Skeletal muscle satellite cell (primary cell): Measurements from ENCODE around the gene ZNF598. TPM values are rescaled to one million over a fixed set of nuclear protein-coding genes. Genes with fewer than 3 reads are reported as not detected.
A peak's percentile ranks its signal among the peaks of the same experiment; 100 is the strongest.

ENCODE experiments used
- H3K27me3 ChIP-seq: 2 replicates; pipeline ENCODE4 v1.7.0; 2013; ENCODE audit warnings: low read length; ENCODE audit not compliant: control insufficient read depth, insufficient read depth
- H3K36me3 ChIP-seq: 2 replicates; pipeline ENCODE4 v1.7.0; 2013; ENCODE audit warnings: mild to moderate bottlenecking, control low read depth, low read length; ENCODE audit not compliant: insufficient read depth
- H3K4me1 ChIP-seq: 2 replicates; pipeline ENCODE4 v1.7.0; 2013; ENCODE audit warnings: low read length; ENCODE audit not compliant: control insufficient read depth, insufficient read depth
- H3K4me2 ChIP-seq: 2 replicates; pipeline ENCODE4 v1.7.0; 2013; ENCODE audit warnings: mild to moderate bottlenecking, low read length
- H3K4me3 ChIP-seq: 2 replicates; pipeline ENCODE4 v1.7.0; 2013; ENCODE audit warnings: low read length
- H3K9ac ChIP-seq: 2 replicates; pipeline ENCODE4 v1.7.0; 2013; ENCODE audit warnings: mild to moderate bottlenecking, low read depth, low read length, moderate library complexity
- H3K9me3 ChIP-seq: replicated peaks from 2 replicates; pipeline ENCODE4 v1.7.0; 2013; ENCODE audit warnings: mild to moderate bottlenecking, control low read depth, low read length
- total RNA-seq: library from RNA; depleted of rRNA; stranded (reverse); fragments of >200 nt; gene quantifications from 2 replicates; pipeline ENCODE4 v1.2.3, GENCODE V29; 2012; rRNA removed

ZNF598 gene
- 26.1 and 28.0 TPM in 2 replicates for total RNA-seq

DNA sequence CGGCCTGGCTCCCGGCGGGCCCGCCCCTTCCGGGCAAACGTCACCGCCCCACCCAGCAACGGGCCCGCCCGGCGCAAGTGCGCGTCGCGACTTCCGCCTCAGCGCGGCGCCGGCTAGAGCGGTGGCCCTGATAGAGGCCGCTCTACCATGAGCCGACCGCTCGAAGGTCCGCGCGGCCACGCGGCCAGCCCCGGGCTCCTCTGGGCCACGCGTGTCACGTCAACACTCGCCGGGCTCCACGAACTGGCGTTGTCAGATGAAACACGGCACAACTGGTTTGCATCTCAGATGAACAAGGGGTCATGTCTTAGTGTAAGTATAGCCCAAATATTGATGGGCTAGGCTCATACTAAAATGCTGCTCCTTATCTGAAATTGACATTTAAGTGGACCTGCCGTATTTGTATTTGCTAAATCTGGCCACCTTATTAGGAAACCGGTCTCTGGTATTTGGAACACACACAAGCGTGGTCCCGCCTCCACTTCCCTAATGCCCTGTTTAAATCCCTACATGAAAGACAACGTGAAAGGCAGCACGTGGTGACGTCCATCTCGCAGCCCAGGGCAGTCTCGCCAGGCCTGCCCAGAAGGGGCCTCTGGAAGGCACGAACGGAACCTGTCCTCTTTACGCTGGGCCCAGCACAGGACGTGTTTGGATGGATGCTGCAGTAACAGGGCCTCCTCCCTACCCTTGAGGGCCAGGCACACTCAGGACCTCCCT is at the start of gene ZNF598:
Gene ZNF598 (minus strand): TSS at position 31 of the 720 bp plus-strand sequence.
- H3K9me3 ChIP-seq = no peaks in the 10 kb centered on the region
- H3K36me3 ChIP-seq = no peaks in the 10 kb centered on the region
- peak within 1 kb of the TSS; percentile 93 for H3K4me2 ChIP-seq
- H3K4me1 ChIP-seq = peaks cover 47% of the 10 kb centered on the region
- H3K9ac ChIP-seq = peak within 1 kb of the TSS; percentile 95
- peak within 1 kb of the TSS; percentile 74 for H3K4me3 ChIP-seq
- no peaks in the 10 kb centered on the region for H3K27me3 ChIP-seq

- Histone ChIP-seq H3K4me3 (no peak overlapping the region), H3K4me1 (no peaks in the 10 kb centered on the region), H3K4me2 (no peak overlapping the region), H3K36me3 (peaks cover 65% of the 10 kb centered on the region), H3K27me3 (no peaks in the 10 kb centered on the region), H3K9ac (no peak overlapping the region), H3K9me3 (no peaks in the 10 kb centered on the region)
These were observed 49.3 kb upstream of the ZNF598 start for GRCh38 chr16:2058872-2059271.

DNA sequence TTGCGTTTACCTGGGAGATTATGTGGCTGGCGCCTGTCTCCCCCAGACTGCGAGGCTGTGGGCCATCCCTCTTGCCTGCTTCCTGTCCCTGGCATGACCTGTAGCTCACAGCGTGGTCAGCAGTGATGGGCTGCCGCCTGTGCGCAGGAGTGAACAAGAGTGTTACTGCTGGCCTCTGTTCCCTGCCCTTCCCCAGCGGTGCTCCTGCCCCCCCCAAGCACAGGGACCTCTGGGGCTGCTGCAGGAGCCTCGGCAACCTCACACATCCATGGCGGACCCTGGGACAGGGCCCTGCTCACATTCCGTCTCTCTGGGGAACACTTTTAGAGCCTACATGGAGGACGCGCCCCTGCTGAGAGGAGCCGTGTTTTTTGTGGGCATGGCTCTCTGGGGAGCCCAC is 48.8 kb upstream of the ZNF598 start:
- Histone ChIP-seq H3K9me3 (no peaks in the 10 kb centered on the region), H3K4me2 (no peak overlapping the region), H3K27me3 (no peaks in the 10 kb centered on the region), H3K36me3 (peaks cover 65% of the 10 kb centered on the region), H3K4me3 (no peak overlapping the region), H3K4me1 (no peaks in the 10 kb centered on the region), H3K9ac (no peak overlapping the region)

GRCh38 chr16:2057438-2057837 is 47.8 kb upstream of the ZNF598 start:
- Histone ChIP-seq H3K9ac (no peak overlapping the region), H3K36me3 (peaks cover 66% of the 10 kb centered on the region), H3K4me2 (no peak overlapping the region), H3K27me3 (no peaks in the 10 kb centered on the region), H3K4me1 (no peaks in the 10 kb centered on the region), H3K9me3 (no peaks in the 10 kb centered on the region), H3K4me3 (no peak overlapping the region)

DNA sequence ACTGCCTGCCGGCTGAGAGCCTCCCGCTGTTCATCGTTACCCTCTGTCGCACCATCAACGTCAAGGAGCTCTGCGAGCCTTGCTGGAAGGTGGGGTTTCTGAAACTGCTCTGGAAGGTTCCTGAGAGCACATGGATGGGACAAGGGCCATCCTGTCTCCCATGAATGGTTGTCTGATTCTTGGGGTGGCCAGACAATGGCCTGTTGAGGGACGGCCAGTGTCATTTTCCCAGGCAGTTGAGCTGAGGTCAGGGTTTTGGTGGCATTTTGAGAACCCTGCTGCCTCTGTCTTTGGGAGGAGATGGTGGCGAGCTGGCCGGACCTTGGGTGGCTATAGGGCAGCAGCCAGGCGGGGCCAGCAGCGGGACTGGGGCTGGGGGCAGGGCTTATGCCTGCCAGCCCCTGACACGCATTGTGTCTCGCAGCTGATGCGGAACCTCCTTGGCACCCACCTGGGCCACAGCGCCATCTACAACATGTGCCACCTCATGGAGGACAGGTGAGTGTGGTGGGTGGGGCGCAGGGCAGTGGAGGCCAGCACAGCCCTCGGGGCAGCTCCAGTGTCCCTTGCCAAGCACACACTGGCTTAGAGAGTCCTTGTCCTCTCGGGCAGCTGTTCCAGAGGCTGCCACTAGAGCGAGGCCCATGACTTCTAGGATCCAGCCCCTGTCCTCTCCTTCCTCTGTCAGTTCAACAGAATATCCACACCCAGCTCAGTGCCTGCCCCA is 47.2 kb upstream of the ZNF598 start:
- no peaks in the 10 kb centered on the region for H3K4me1 ChIP-seq
- no peaks in the 10 kb centered on the region for H3K9me3 ChIP-seq
- no peak overlapping the region for H3K9ac ChIP-seq
- H3K4me3 ChIP-seq = no peak overlapping the region
- H3K4me2 ChIP-seq = no peak overlapping the region
- H3K27me3 ChIP-seq = no peaks in the 10 kb centered on the region
- H3K36me3 ChIP-seq = peaks cover 67% of the 10 kb centered on the region

DNA sequence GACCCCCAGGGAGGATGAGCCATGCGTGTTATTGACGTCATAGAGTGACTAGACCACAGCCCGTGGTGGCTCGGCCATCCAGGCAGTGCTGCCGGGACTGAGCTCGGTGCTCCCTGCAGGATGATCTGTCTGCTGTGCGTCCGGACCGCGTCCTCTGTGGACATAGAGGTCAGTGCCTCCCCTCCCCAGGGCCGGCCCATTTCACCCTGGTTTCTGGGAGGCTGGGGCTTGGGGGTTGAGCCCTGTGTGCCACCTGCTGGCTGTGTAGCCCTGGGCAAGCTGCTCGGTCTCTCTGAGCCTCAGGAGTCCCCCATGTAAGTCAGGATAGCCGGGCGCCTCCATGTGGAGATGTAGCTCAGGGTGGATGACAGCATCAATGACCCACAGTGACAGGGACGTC is 46.5 kb upstream of the ZNF598 start:
- no peaks in the 10 kb centered on the region for H3K9me3 ChIP-seq

GRCh38 chr16:2054543-2055245 is 45.1 kb upstream of the ZNF598 start:
- H3K36me3 ChIP-seq = peaks cover 65% of the 10 kb centered on the region
- H3K4me3 ChIP-seq = no peak overlapping the region
- no peak overlapping the region for H3K9ac ChIP-seq
- H3K27me3 ChIP-seq = no peaks in the 10 kb centered on the region
- H3K4me2 ChIP-seq = no peak overlapping the region
- H3K9me3 ChIP-seq = no peaks in the 10 kb centered on the region
- no peaks in the 10 kb centered on the region for H3K4me1 ChIP-seq

More for the DNA sequence above, 46.5 kb upstream of the ZNF598 start:
- H3K4me2 ChIP-seq = no peak overlapping the region
- H3K9ac ChIP-seq = no peak overlapping the region
- no peaks in the 10 kb centered on the region for H3K27me3 ChIP-seq
- no peaks in the 10 kb centered on the region for H3K4me1 ChIP-seq
- peaks cover 71% of the 10 kb centered on the region for H3K36me3 ChIP-seq
- no peak overlapping the region for H3K4me3 ChIP-seq

GRCh38 chr16:2053897-2054296 is 44.3 kb upstream of the ZNF598 start:
- H3K9me3 ChIP-seq = no peaks in the 10 kb centered on the region
- no peaks in the 10 kb centered on the region for H3K27me3 ChIP-seq
- H3K4me2 ChIP-seq = no peak overlapping the region
- H3K4me1 ChIP-seq = peaks cover 4% of the 10 kb centered on the region
- no peak overlapping the region for H3K4me3 ChIP-seq
- peaks cover 65% of the 10 kb centered on the region for H3K36me3 ChIP-seq
- H3K9ac ChIP-seq = no peak overlapping the region

DNA sequence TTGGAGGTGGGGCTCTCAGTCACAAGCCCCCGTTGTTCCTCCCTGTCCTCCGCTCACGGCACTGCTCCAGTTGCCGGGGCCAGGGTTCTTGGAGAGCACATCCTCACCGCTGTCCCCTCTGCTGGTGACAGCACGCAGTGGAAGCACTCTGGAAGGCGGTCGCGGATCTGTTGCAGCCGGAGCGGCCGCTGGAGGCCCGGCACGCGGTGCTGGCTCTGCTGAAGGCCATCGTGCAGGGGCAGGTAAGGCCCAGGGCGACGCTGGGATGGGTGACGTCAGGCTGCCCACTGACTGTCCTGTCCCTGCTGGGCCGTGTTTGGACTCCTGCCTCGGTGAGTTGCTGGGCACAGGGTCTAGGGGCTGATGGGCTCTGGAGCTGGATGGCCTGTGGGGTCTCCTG is 43.6 kb upstream of the ZNF598 start:
- Histone ChIP-seq H3K9me3 (no peaks in the 10 kb centered on the region), H3K4me1 (peaks cover 10% of the 10 kb centered on the region), H3K27me3 (no peaks in the 10 kb centered on the region), H3K9ac (no peak overlapping the region), H3K4me3 (no peak overlapping the region), H3K36me3 (peaks cover 59% of the 10 kb centered on the region), H3K4me2 (no peak overlapping the region)

GRCh38 chr16:2048116-2048543 is 38.5 kb upstream of the ZNF598 start:
- H3K4me2 ChIP-seq = peak overlapping the region; percentile 94
- no peaks in the 10 kb centered on the region for H3K27me3 ChIP-seq
- peak overlapping the region; percentile 93 for H3K4me3 ChIP-seq
- peak overlapping the region; percentile 87 for H3K9ac ChIP-seq
- peaks cover 25% of the 10 kb centered on the region for H3K36me3 ChIP-seq
- H3K4me1 ChIP-seq = peaks cover 32% of the 10 kb centered on the region
- H3K9me3 ChIP-seq = no peaks in the 10 kb centered on the region

- H3K9me3 ChIP-seq = no peaks in the 10 kb centered on the region
- H3K4me1 ChIP-seq = peaks cover 32% of the 10 kb centered on the region
- peak within 1 kb of the TSS; percentile 87 for H3K9ac ChIP-seq
- peak within 1 kb of the TSS; percentile 94 for H3K4me2 ChIP-seq
- H3K36me3 ChIP-seq = peaks cover 19% of the 10 kb centered on the region
- H3K27me3 ChIP-seq = no peaks in the 10 kb centered on the region
- H3K4me3 ChIP-seq = peak within 1 kb of the TSS; percentile 93
These were observed 37.9 kb upstream of the ZNF598 start, which contains the start of the genes NTHL1 and TSC2 for GRCh38 chr16:2047330-2048115. Gene NTHL1, minus strand, starts transcription at chr16:2047834. Its CDS starts 11 bp downstream, at chr16:2047823. Gene TSC2, plus strand, starts transcription at chr16:2047985. Its CDS starts 631 bp downstream, at chr16:2048616.
